ENCODE measurements around the gene RBM19. TPM values are rescaled to one million over a fixed set of nuclear protein-coding genes. Genes with fewer than 3 reads are reported as not detected.

The RBM19 gene
- total and polyA plus RNA-seq, 2 of the 4 experiments (the other 2 are of a cell fraction), result 18.7 to 19.2 TPM

DNA sequence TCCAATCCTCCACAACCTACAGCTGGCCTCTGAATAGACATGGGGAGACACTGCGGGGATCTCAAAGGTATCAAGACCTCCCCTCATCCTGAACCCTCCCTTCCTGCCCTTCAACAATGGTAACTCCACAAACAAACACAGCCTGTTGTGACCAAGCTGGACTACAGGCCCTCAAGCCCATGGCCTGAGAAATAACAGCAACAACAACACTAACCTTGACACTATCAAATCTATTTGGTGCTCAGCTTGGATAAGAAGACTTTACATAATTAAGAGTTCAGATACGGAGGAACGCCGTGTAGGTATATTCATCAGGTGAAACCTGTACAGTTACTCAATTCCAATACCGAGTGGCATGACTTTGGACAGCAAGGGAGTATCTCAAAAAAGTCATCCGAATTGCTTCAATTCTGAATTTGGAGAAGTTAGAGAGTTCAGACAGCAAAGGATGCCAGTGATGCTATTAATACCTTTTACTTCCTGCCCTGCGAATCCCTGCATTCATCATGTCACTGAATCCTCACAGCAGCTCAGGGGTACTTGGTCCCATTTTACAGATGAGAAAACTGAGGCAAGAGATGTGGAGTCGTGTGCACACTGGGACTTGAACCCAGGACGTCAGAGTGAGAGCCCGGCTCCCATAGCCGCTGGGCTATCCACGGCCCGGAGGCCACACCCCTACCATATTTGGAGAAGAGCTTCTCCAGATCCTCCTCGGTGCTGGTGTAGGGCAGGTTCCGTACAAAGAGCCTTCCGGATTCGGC lies 17.8 kb downstream of the RBM19 start:
- H3K79me1 ChIP-seq (ENCODE audit: low read depth in 1 of 2, low read length in 2 of 2), result no peaks in the 10 kb centered on the region; a peak in 1 of 4 replicates

More for the DNA sequence above, 17.8 kb downstream of the RBM19 start:
- no peak overlapping the region for H4K8ac ChIP-seq (ENCODE audit: low read depth in 2 of 2, low read length in 2 of 2)
- no peak overlapping the region for H3K14ac ChIP-seq (replicated peaks; ENCODE audit: low read depth, low read length)
- no peak overlapping the region for H4K5ac ChIP-seq (ENCODE audit: low read depth, low read length)
- H2AFZ ChIP-seq (replicated peaks; ENCODE audit: low read length, poor library complexity), result no peak overlapping the region
- in situ Hi-C loops (cut with MboI; ENCODE audit: low sequenced_read_pairs), result no loop called here
- H2AK5ac ChIP-seq (ENCODE audit: low read depth, low read length), result no peak overlapping the region
- H3K27ac ChIP-seq (ENCODE audit: insufficient read depth, low read length), result no peak overlapping the region
- no peak overlapping the region for H3K9ac ChIP-seq (ENCODE audit: low read depth, low read length)
- H2BK120ac ChIP-seq (ENCODE audit: low read depth, low read length), result no peak overlapping the region
- H2BK5ac ChIP-seq (ENCODE audit: low read depth, low read length, poor library complexity, severe bottlenecking), result no peak overlapping the region
- intact Hi-C loops (cut with micrococcal nuclease), result no loop called here
- H2AK9ac ChIP-seq (replicated peaks; ENCODE audit: low read depth, low read length, poor library complexity), result no peak overlapping the region
- no peak overlapping the region for H3K4me2 ChIP-seq (ENCODE audit: low read depth, low read length)
- DNase-seq (no peak), ATAC-seq (ENCODE audit: low read depth) (no peak)
- no peak overlapping the region for H3K4ac ChIP-seq (ENCODE audit: low read depth, low read length)
- H3K27me3 ChIP-seq (ENCODE audit: control insufficient read depth, insufficient read depth, low read length), result no peaks in the 10 kb centered on the region
- no peak overlapping the region for H3K56ac ChIP-seq (ENCODE audit: extremely low read depth, insufficient read depth, low read length)
- H3K9me1 ChIP-seq (ENCODE audit: insufficient read depth, low read length), result peaks cover 2% of the 10 kb centered on the region; the same call in 1 of the 2 replicates
- no peak overlapping the region for H2BK20ac ChIP-seq (ENCODE audit: low read depth, low read length)
- H3K4me3 ChIP-seq (ENCODE audit: insufficient read depth, low read depth, low read length), result no peak overlapping the region
- TF ChIP-seq BHLHE40 (IDR thresholded peaks at IDR 0.05; ENCODE audit: low read depth, low read length) (no peak), RFX5 (IDR thresholded peaks at IDR 0.05; ENCODE audit: low read depth, low read length) (no peak), MAZ (IDR thresholded peaks at IDR 0.05; ENCODE audit: borderline replicate concordance, low read depth, low read length) (no peak), SMC3 (IDR thresholded peaks at IDR 0.05; ENCODE audit: low read depth, low read length) (no peak), CEBPB (IDR thresholded peaks at IDR 0.05; ENCODE audit: low read depth, low read length) (no peak), NFE2L2 (IDR thresholded peaks at IDR 0.05; ENCODE audit: low read depth, low read length) (no peak), MXI1 (IDR thresholded peaks at IDR 0.05; ENCODE audit: borderline replicate concordance, low read depth, low read length) (no peak), MAFK (IDR thresholded peaks at IDR 0.05; ENCODE audit: low read depth, low read length) (no peak), POLR2A (IDR thresholded peaks at IDR 0.05; ENCODE audit: low read depth, low read length) (no peak), RCOR1 (IDR thresholded peaks at IDR 0.05; ENCODE audit: insufficient replicate concordance, low read length) (no peak), FOS (IDR thresholded peaks at IDR 0.05; ENCODE audit: low read depth, low read length) (no peak), RAD21 (IDR thresholded peaks at IDR 0.05; ENCODE audit: low read length) (no peak)
- TF ChIP-seq, protein P1, sequence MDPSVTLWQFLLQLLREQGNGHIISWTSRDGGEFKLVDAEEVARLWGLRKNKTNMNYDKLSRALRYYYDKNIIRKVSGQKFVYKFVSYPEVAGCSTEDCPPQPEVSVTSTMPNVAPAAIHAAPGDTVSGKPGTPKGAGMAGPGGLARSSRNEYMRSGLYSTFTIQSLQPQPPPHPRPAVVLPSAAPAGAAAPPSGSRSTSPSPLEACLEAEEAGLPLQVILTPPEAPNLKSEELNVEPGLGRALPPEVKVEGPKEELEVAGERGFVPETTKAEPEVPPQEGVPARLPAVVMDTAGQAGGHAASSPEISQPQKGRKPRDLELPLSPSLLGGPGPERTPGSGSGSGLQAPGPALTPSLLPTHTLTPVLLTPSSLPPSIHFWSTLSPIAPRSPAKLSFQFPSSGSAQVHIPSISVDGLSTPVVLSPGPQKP (IDR thresholded peaks at IDR 0.05; ENCODE audit: borderline replicate concordance, low read depth, low read length), result no peak
- TF ChIP-seq, protein P2, sequence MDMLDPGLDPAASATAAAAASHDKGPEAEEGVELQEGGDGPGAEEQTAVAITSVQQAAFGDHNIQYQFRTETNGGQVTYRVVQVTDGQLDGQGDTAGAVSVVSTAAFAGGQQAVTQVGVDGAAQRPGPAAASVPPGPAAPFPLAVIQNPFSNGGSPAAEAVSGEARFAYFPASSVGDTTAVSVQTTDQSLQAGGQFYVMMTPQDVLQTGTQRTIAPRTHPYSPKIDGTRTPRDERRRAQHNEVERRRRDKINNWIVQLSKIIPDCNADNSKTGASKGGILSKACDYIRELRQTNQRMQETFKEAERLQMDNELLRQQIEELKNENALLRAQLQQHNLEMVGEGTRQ (IDR thresholded peaks at IDR 0.05; ENCODE audit: low read depth, low read length), result no peak
- TF ChIP-seq, protein P3, sequence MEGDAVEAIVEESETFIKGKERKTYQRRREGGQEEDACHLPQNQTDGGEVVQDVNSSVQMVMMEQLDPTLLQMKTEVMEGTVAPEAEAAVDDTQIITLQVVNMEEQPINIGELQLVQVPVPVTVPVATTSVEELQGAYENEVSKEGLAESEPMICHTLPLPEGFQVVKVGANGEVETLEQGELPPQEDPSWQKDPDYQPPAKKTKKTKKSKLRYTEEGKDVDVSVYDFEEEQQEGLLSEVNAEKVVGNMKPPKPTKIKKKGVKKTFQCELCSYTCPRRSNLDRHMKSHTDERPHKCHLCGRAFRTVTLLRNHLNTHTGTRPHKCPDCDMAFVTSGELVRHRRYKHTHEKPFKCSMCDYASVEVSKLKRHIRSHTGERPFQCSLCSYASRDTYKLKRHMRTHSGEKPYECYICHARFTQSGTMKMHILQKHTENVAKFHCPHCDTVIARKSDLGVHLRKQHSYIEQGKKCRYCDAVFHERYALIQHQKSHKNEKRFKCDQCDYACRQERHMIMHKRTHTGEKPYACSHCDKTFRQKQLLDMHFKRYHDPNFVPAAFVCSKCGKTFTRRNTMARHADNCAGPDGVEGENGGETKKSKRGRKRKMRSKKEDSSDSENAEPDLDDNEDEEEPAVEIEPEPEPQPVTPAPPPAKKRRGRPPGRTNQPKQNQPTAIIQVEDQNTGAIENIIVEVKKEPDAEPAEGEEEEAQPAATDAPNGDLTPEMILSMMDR (conservative IDR thresholded peaks at IDR 0.05; ENCODE audit: low read depth, low read length), result no peak
- ChIA-PET POLR2A (ENCODE audit: unreplicated experiment) (no interaction called here), CTCF (no interaction called here)
- H4K91ac ChIP-seq (ENCODE audit: insufficient read depth, low read depth, low read length), result no peak overlapping the region
- no TSS peak for BruUV-seq (replicated peaks)
- H3K18ac ChIP-seq (ENCODE audit: low read depth, low read length), result no peak overlapping the region
- 100% methylated on average over 3 of the region's 17 CpGs; no CpG with 5 or more reads in 1 of the 2 experiments for WGBS, 2 experiments (ENCODE audit: extremely low coverage in 2 of 2, insufficient read length in 1 of 2)
- H3K36me3 ChIP-seq (ENCODE audit: control insufficient read depth, insufficient read depth, low read length), result peaks cover 56% of the 10 kb centered on the region
- no peaks in the 10 kb centered on the region for H4K20me1 ChIP-seq (ENCODE audit: insufficient read depth, low read length)
- H3K4me1 ChIP-seq (ENCODE audit: control insufficient read depth, insufficient read depth, low read length), result no peaks in the 10 kb centered on the region
- no peaks in the 10 kb centered on the region for H3K9me3 ChIP-seq (ENCODE audit: control insufficient read depth, insufficient read depth, low read length)
- H3K23ac ChIP-seq (ENCODE audit: low read depth, low read length), result no peak overlapping the region
- dilution Hi-C loops (cut with HindIII; ENCODE audit: low sequenced_read_pairs, unreplicated experiment), result no loop called here
- no peak overlapping the region for H2BK15ac ChIP-seq (ENCODE audit: low read depth, low read length)
